ENCODE measurements around the gene ESRRB.

DNA sequence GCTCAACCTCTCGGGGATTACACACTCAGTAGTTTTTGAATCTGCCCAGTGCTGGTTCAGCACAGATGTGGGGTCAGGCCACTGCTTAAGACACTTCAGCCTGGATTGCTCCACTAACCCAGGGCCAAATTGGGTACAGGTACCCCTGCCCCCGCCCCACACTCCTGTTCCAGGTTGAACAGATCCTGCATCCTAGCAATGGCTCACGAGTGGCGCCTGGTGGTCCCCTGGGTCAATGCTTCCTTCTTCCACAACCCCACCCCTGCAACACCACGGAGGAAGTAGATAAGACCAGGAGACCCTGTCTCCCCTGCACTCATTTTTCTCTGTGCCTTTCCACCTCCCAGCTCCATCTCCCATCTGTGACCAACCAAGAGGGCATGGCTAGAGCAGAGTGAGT is 108.4 kb downstream of the ESRRB start:
- TF ChIP-seq, protein P1, sequence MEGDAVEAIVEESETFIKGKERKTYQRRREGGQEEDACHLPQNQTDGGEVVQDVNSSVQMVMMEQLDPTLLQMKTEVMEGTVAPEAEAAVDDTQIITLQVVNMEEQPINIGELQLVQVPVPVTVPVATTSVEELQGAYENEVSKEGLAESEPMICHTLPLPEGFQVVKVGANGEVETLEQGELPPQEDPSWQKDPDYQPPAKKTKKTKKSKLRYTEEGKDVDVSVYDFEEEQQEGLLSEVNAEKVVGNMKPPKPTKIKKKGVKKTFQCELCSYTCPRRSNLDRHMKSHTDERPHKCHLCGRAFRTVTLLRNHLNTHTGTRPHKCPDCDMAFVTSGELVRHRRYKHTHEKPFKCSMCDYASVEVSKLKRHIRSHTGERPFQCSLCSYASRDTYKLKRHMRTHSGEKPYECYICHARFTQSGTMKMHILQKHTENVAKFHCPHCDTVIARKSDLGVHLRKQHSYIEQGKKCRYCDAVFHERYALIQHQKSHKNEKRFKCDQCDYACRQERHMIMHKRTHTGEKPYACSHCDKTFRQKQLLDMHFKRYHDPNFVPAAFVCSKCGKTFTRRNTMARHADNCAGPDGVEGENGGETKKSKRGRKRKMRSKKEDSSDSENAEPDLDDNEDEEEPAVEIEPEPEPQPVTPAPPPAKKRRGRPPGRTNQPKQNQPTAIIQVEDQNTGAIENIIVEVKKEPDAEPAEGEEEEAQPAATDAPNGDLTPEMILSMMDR (IDR thresholded peaks at IDR 0.05) = no peak
- no peak for TF ChIP-seq POLR2A (IDR thresholded peaks at IDR 0.05)

Data from breast epithelium (tissue), 3 donors.